Esophagus squamous epithelium (tissue), 4 donors: ENCODE results near the gene CHD6.

Experiments used
- POLR2A ChIP-seq, 4 donors: fragments of 450-650 bp; IDR thresholded peaks; one replicate each; pipeline ENCODE4 v1.6.1; 2017; ENCODE audit warnings: antibody characterized with exemption in 4 of 4, mild to moderate bottlenecking in 4 of 4, moderate library complexity in 3 of 4
- TF ChIP-seq, protein P1 (sequence below), 6 experiments: fragments of 450-650 bp in 4 of 6; fragments of 200-600 bp in 2 of 6; sonication (generic) in 2 of 6; IDR thresholded peaks; one replicate each; pipeline ENCODE4 v1.5.1; 2016 to 2019; ENCODE audit warnings: antibody characterized with exemption in 6 of 6, mild to moderate bottlenecking in 4 of 6, moderate library complexity in 4 of 6

DNA sequence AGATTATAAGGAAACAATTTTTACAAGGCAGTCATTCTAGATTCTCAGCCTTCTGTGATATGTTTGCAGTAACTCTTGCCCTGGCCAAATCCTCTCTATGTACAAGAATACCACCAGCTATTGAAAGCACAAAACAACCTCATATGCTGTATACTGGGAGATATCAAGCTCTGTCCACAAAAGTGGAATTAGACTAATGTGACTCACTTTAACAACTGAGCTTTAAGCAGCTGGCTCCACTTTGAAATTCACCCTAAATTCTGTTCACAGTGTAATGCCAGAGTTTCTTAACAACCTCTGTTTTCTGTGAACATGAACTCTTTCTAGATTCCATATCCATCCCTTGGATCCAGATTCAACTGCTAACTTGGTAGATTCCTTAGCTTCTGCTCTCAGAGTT lies 47.6 kb downstream of the CHD6 start:
- no peak for TF ChIP-seq POLR2A (IDR thresholded peaks at IDR 0.05)
- TF ChIP-seq, protein P1, sequence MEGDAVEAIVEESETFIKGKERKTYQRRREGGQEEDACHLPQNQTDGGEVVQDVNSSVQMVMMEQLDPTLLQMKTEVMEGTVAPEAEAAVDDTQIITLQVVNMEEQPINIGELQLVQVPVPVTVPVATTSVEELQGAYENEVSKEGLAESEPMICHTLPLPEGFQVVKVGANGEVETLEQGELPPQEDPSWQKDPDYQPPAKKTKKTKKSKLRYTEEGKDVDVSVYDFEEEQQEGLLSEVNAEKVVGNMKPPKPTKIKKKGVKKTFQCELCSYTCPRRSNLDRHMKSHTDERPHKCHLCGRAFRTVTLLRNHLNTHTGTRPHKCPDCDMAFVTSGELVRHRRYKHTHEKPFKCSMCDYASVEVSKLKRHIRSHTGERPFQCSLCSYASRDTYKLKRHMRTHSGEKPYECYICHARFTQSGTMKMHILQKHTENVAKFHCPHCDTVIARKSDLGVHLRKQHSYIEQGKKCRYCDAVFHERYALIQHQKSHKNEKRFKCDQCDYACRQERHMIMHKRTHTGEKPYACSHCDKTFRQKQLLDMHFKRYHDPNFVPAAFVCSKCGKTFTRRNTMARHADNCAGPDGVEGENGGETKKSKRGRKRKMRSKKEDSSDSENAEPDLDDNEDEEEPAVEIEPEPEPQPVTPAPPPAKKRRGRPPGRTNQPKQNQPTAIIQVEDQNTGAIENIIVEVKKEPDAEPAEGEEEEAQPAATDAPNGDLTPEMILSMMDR (IDR thresholded peaks at IDR 0.05), result no peak
